IMR-90 (cell line): ENCODE results near the gene CGRRF1. TPM values are rescaled to one million over a fixed set of nuclear protein-coding genes. Genes with fewer than 3 reads are reported as not detected.

Source experiments
- ATAC-seq: fragments of 200-7000 bp; cut with Tn5 transposase; 2 replicates; pipeline ENCODE4 v1.9.1; 2020; ENCODE audit warnings: low read depth, mild to moderate bottlenecking, moderate library complexity
- BruUV-seq: library from RNA; stranded (reverse); fragments of 400-500 nt; replicated peaks from 2 replicates; lab custom pipeline; 2021; lab: Mats Ljungman, UMichigan
- CTCF ChIA-PET: fragments of 300-600 bp; formaldehyde crosslinking; extraction: SDS; loops from one replicate; lab custom pipeline; 2021; ENCODE audit warnings: antibody characterized with exemption; lab: Yijun Ruan, JAX
- POLR2A ChIA-PET: fragments of 300-600 bp; sonication (Branson Sonifier 250); formaldehyde crosslinking; loops from one replicate; lab custom pipeline; 2022; ENCODE audit warnings: antibody characterized with exemption; ENCODE audit not compliant: unreplicated experiment; lab: Charles Lee
- DNase-seq: peaks from one replicate; pipeline ENCODE4 v3.0.0; 2013
- H2AFZ ChIP-seq: replicated peaks from 2 replicates; pipeline ENCODE3; 2013; ENCODE audit warnings: low read length, mild to moderate bottlenecking; ENCODE audit not compliant: poor library complexity
- H2AK5ac ChIP-seq: 2 replicates; pipeline ENCODE4 v1.6.1; 2013; ENCODE audit warnings: low read depth, low read length, inconsistent platforms
- H2AK9ac ChIP-seq: replicated peaks from 2 replicates; pipeline ENCODE3; 2013; ENCODE audit warnings: mild to moderate bottlenecking, low read depth, low read length, moderate library complexity; ENCODE audit not compliant: poor library complexity
- H2BK120ac ChIP-seq: 2 replicates; pipeline ENCODE4 v1.6.1; 2013; ENCODE audit warnings: low read depth, low read length, inconsistent platforms
- H2BK15ac ChIP-seq: 3 replicates; pipeline ENCODE4 v1.6.1; 2013; ENCODE audit warnings: low read depth, low read length, inconsistent platforms
- H2BK20ac ChIP-seq: 2 replicates; pipeline ENCODE4 v1.6.1; 2013; ENCODE audit warnings: low read depth, mild to moderate bottlenecking, inconsistent platforms, low read length, moderate library complexity
- H2BK5ac ChIP-seq: 2 replicates; pipeline ENCODE4 v1.6.1; 2013; ENCODE audit warnings: mild to moderate bottlenecking, low read depth, low read length, inconsistent platforms; ENCODE audit not compliant: poor library complexity, severe bottlenecking
- H3K14ac ChIP-seq: replicated peaks from 2 replicates; pipeline ENCODE4 v1.6.1; 2013; ENCODE audit warnings: low read depth, low read length, inconsistent platforms
- H3K18ac ChIP-seq: 2 replicates; pipeline ENCODE4 v1.6.1; 2013; ENCODE audit warnings: low read depth, low read length, control low read depth
- H3K23ac ChIP-seq: 2 replicates; pipeline ENCODE4 v1.6.1; 2013; ENCODE audit warnings: low read depth, low read length, inconsistent platforms
- H3K27ac ChIP-seq: 2 replicates; pipeline ENCODE4 v1.5.1; 2013; ENCODE audit warnings: mild to moderate bottlenecking, control low read depth, low read length; ENCODE audit not compliant: insufficient read depth
- H3K27me3 ChIP-seq: 2 replicates; pipeline ENCODE4 v1.6.1; 2013; ENCODE audit warnings: low read length; ENCODE audit not compliant: control insufficient read depth, insufficient read depth
- H3K36me3 ChIP-seq: 2 replicates; pipeline ENCODE4 v1.6.1; 2013; ENCODE audit warnings: low read length, mixed read lengths; ENCODE audit not compliant: control insufficient read depth, insufficient read depth
- H3K4ac ChIP-seq: 2 replicates; pipeline ENCODE4 v1.6.1; 2013; ENCODE audit warnings: low read depth, low read length, inconsistent platforms
- H3K4me1 ChIP-seq: 2 replicates; pipeline ENCODE4 v1.6.1; 2013; ENCODE audit warnings: low read length, mixed read lengths; ENCODE audit not compliant: control insufficient read depth, insufficient read depth
- H3K4me2 ChIP-seq: 2 replicates; pipeline ENCODE4 v1.6.1; 2013; ENCODE audit warnings: low read depth, mild to moderate bottlenecking, control low read depth, low read length, moderate library complexity
- H3K4me3 ChIP-seq: 2 replicates; pipeline ENCODE4 v1.5.1; 2013; ENCODE audit warnings: low read depth, mild to moderate bottlenecking, control low read depth, low read length, moderate library complexity; ENCODE audit not compliant: insufficient read depth
- H3K56ac ChIP-seq: 2 replicates; pipeline ENCODE4 v1.6.1; 2013; ENCODE audit warnings: low read length, inconsistent platforms; ENCODE audit not compliant: insufficient read depth; ENCODE audit errors: extremely low read depth
- H3K79me1 ChIP-seq, 2 experiments: 2 replicates each; pipeline ENCODE4 v1.6.1; 2013; ENCODE audit warnings: low read length in 2 of 2, inconsistent platforms in 1 of 2, low read depth in 1 of 2
- H3K9ac ChIP-seq: 2 replicates; pipeline ENCODE4 v1.6.1; 2013; ENCODE audit warnings: low read depth, low read length, control low read depth
- H3K9me1 ChIP-seq: 2 replicates; pipeline ENCODE4 v1.6.1; 2013; ENCODE audit warnings: low read length, inconsistent platforms; ENCODE audit not compliant: insufficient read depth
- H3K9me3 ChIP-seq: 2 replicates; pipeline ENCODE4 v1.6.1; 2013; ENCODE audit warnings: low read length; ENCODE audit not compliant: control insufficient read depth, insufficient read depth
- H4K20me1 ChIP-seq: 2 replicates; pipeline ENCODE4 v1.6.1; 2013; ENCODE audit warnings: low read length, inconsistent platforms; ENCODE audit not compliant: insufficient read depth
- H4K5ac ChIP-seq: 2 replicates; pipeline ENCODE4 v1.6.1; 2013; ENCODE audit warnings: mild to moderate bottlenecking, low read depth, low read length, control low read depth
- H4K8ac ChIP-seq, 2 experiments: 2 replicates each; pipeline ENCODE4 v1.6.1; 2013; ENCODE audit warnings: low read depth in 2 of 2, low read length in 2 of 2, control low read depth in 1 of 2, inconsistent platforms in 1 of 2
- H4K91ac ChIP-seq: 2 replicates; pipeline ENCODE4 v1.6.1; 2013; ENCODE audit warnings: low read depth, low read length, inconsistent platforms; ENCODE audit not compliant: insufficient read depth
- BHLHE40 ChIP-seq: fragments of 150-350 bp; IDR thresholded peaks from 2 replicates; pipeline ENCODE4 v1.6.1; 2016; ENCODE audit warnings: mild to moderate bottlenecking, low read depth, low read length
- CEBPB ChIP-seq: IDR thresholded peaks from 2 replicates; pipeline ENCODE4 v1.6.1; 2012; ENCODE audit warnings: low read depth, low read length, improper control_type of control experiment
- CHD1 ChIP-seq: IDR thresholded peaks from 2 replicates; pipeline ENCODE4 v1.6.1; 2012; ENCODE audit warnings: low read depth, low read length, improper control_type of control experiment
- ELK1 ChIP-seq: fragments of 150-350 bp; IDR thresholded peaks from 2 replicates; pipeline ENCODE4 v1.6.1; 2016; ENCODE audit warnings: low read depth, mild to moderate bottlenecking, low read length, moderate library complexity, borderline replicate concordance
- FOS ChIP-seq: fragments of 150-350 bp; IDR thresholded peaks from 2 replicates; pipeline ENCODE4 v1.6.1; 2016; ENCODE audit warnings: low read depth, low read length
- MAFK ChIP-seq: IDR thresholded peaks from 2 replicates; pipeline ENCODE4 v1.6.1; 2012; ENCODE audit warnings: low read depth, low read length, improper control_type of control experiment
- MAZ ChIP-seq: IDR thresholded peaks from 2 replicates; pipeline ENCODE4 v1.6.1; 2012; ENCODE audit warnings: low read depth, mild to moderate bottlenecking, low read length, improper control_type of control experiment, moderate library complexity, borderline replicate concordance
- MXI1 ChIP-seq: IDR thresholded peaks from 2 replicates; pipeline ENCODE4 v1.6.1; 2012; ENCODE audit warnings: low read depth, mild to moderate bottlenecking, low read length, moderate library complexity, borderline replicate concordance
- NFE2L2 ChIP-seq: fragments of 150-350 bp; IDR thresholded peaks from 2 replicates; pipeline ENCODE4 v1.6.1; 2016; ENCODE audit warnings: low read depth, mild to moderate bottlenecking, low read length
- POLR2A ChIP-seq: IDR thresholded peaks from 2 replicates; pipeline ENCODE4 v1.6.1; 2012; ENCODE audit warnings: mild to moderate bottlenecking, low read depth, low read length
- RAD21 ChIP-seq: IDR thresholded peaks from 2 replicates; pipeline ENCODE4 v1.6.1; 2012; ENCODE audit warnings: low read length, improper control_type of control experiment
- RCOR1 ChIP-seq: IDR thresholded peaks from 2 replicates; pipeline ENCODE4 v1.6.1; 2012; ENCODE audit warnings: mild to moderate bottlenecking, low read length, improper control_type of control experiment; ENCODE audit not compliant: insufficient replicate concordance
- RFX5 ChIP-seq: IDR thresholded peaks from 2 replicates; pipeline ENCODE4 v1.8.0; 2012; ENCODE audit warnings: low read depth, mild to moderate bottlenecking, low read length, moderate library complexity
- SMC3 ChIP-seq: fragments of 150-350 bp; IDR thresholded peaks from 2 replicates; pipeline ENCODE4 v1.6.1; 2016; ENCODE audit warnings: low read depth, mild to moderate bottlenecking, antibody characterized with exemption, low read length, moderate library complexity
- WGBS, 2 experiments: methylation state at CpG; one replicate each; pipeline versions ENCODE4 v1.1.5 to v1.1.7; 2013; ENCODE audit warnings: missing lambda C conversion rate in 2 of 2; ENCODE audit not compliant: insufficient read length in 1 of 2; ENCODE audit errors: extremely low coverage in 2 of 2; 5-methylcytosine and 5-hydroxymethylcytosine counted together
- dilution Hi-C: fragments of 300-500 bp; cut with HindIII; formaldehyde crosslinking; loops from one replicate; pipeline ENCODE4 v1.14.3; 2018; ENCODE audit warnings: low sequenced_read_pairs; ENCODE audit not compliant: unreplicated experiment
- in situ Hi-C: fragments of 300-500 bp; cut with MboI; formaldehyde crosslinking; loops from 3 replicates; pipeline ENCODE4 v1.14.3; 2019; ENCODE audit warnings: low sequenced_read_pairs, inconsistent platforms, mixed read lengths
- intact Hi-C: fragments of 100-400 bp; cut with micrococcal nuclease; formaldehyde crosslinking; loops from 2 replicates; pipeline ENCODE4 v1.10.0; 2022
- polyA plus RNA-seq, 3 experiments: library from polyadenylated mRNA; depleted of rRNA; stranded (reverse); fragments of >200 nt; gene quantifications; 2 replicates each; pipeline ENCODE4 v1.2.3, GENCODE V29; 2012; ENCODE audit warnings: low replicate concordance in 1 of 3
- total RNA-seq: library from RNA; depleted of rRNA; stranded (reverse); fragments of >200 nt; gene quantifications from 2 replicates; pipeline ENCODE4 v1.2.3, GENCODE V29; 2012
- TF ChIP-seq, protein P1 (sequence below): conservative IDR thresholded peaks from 2 replicates; pipeline ENCODE4 v1.5.1; 2012; ENCODE audit warnings: mild to moderate bottlenecking, low read depth, low read length, improper control_type of control experiment
- TF ChIP-seq, protein P2 (sequence below): fragments of 150-350 bp; IDR thresholded peaks from 2 replicates; pipeline ENCODE4 v1.6.1; 2017; ENCODE audit warnings: mild to moderate bottlenecking, antibody characterized with exemption, low read length, low read depth

Gene CGRRF1
- total and polyA plus RNA-seq, 2 of the 4 experiments (the other 2 are of a cell fraction), result 6.0 to 13.8 TPM

- H3K4me3 ChIP-seq, result no peak overlapping the region
- ChIA-PET CTCF (interaction anchor here (1.0 kb wide), 1 partner anchor 302 kb away, joined by 3 read pairs; no protein-coding TSS in a partner anchor), POLR2A (no interaction called here)
- 0 out of 3 replicates have a peak overlapping the region, but pooled peaks have one; percentile 3 for H2BK15ac ChIP-seq
- H2AK5ac ChIP-seq, result no peak overlapping the region
- peaks cover 3% of the 10 kb centered on the region for H3K27me3 ChIP-seq
- no peak overlapping the region for H3K9ac ChIP-seq
- DNase-seq (peak; percentile 47), ATAC-seq (peak; percentile 82)
- H3K79me1 ChIP-seq, result no peaks in the 10 kb centered on the region
- no peak overlapping the region for H3K4ac ChIP-seq
- H3K9me3 ChIP-seq, result no peaks in the 10 kb centered on the region
- H3K18ac ChIP-seq, result no peak overlapping the region
- BruUV-seq, result no TSS peak
- 0 out of 2 replicates have a peak overlapping the region, but pooled peaks have one; percentile 30 for H4K5ac ChIP-seq
- H2BK120ac ChIP-seq, result no peak overlapping the region
- peaks cover 1% of the 10 kb centered on the region; the same call in 1 of the 2 replicates for H3K4me1 ChIP-seq
- H3K36me3 ChIP-seq, result no peaks in the 10 kb centered on the region
- H2AFZ ChIP-seq, result peak overlapping the region; percentile 77
- no peak overlapping the region for H4K91ac ChIP-seq
- H3K14ac ChIP-seq, result 0 out of 2 replicates have a peak overlapping the region, but pooled peaks have one; percentile 24
- no peak overlapping the region for H3K27ac ChIP-seq
- no peaks in the 10 kb centered on the region for H3K9me1 ChIP-seq
- H2AK9ac ChIP-seq, result no peak overlapping the region
- WGBS, 2 experiments, result no CpG with 5 or more reads among the region's 3 CpGs
- 0 out of 2 replicates have a peak overlapping the region, but pooled peaks have one; percentile 32 for H2BK20ac ChIP-seq
- H4K20me1 ChIP-seq, result no peaks in the 10 kb centered on the region; the same call in 1 of the 2 replicates
- dilution Hi-C loops, result no loop called here
- H3K56ac ChIP-seq, result no peak overlapping the region
- in situ Hi-C loops, result no loop called here
- no peak overlapping the region for H3K23ac ChIP-seq
- H2BK5ac ChIP-seq, result no peak overlapping the region
- H3K4me2 ChIP-seq, result no peak overlapping the region; the same call in 1 of the 2 replicates
- peak overlapping the region in 1 of 2 experiments; percentile 90; a peak in 2 of 4 replicates for H4K8ac ChIP-seq
- TF ChIP-seq MAFK (no peak), BHLHE40 (no peak), CEBPB (no peak), NFE2L2 (no peak), ELK1 (no peak), CHD1 (no peak), MXI1 (no peak), RAD21 (peak; percentile 55), MAZ (no peak), RCOR1 (no peak), RFX5 (no peak), FOS (no peak), SMC3 (peak; percentile 39; the same call in 1 of the 2 replicates), POLR2A (no peak)
- TF ChIP-seq, protein P1, sequence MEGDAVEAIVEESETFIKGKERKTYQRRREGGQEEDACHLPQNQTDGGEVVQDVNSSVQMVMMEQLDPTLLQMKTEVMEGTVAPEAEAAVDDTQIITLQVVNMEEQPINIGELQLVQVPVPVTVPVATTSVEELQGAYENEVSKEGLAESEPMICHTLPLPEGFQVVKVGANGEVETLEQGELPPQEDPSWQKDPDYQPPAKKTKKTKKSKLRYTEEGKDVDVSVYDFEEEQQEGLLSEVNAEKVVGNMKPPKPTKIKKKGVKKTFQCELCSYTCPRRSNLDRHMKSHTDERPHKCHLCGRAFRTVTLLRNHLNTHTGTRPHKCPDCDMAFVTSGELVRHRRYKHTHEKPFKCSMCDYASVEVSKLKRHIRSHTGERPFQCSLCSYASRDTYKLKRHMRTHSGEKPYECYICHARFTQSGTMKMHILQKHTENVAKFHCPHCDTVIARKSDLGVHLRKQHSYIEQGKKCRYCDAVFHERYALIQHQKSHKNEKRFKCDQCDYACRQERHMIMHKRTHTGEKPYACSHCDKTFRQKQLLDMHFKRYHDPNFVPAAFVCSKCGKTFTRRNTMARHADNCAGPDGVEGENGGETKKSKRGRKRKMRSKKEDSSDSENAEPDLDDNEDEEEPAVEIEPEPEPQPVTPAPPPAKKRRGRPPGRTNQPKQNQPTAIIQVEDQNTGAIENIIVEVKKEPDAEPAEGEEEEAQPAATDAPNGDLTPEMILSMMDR, result peak; percentile 52
- TF ChIP-seq, protein P2, sequence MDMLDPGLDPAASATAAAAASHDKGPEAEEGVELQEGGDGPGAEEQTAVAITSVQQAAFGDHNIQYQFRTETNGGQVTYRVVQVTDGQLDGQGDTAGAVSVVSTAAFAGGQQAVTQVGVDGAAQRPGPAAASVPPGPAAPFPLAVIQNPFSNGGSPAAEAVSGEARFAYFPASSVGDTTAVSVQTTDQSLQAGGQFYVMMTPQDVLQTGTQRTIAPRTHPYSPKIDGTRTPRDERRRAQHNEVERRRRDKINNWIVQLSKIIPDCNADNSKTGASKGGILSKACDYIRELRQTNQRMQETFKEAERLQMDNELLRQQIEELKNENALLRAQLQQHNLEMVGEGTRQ, result no peak
- intact Hi-C loops, result loop anchor here (2.0 kb wide), 1 partner anchor 269 kb away; no protein-coding TSS in a partner anchor
Measured at GRCh38 chr14:54503486-54503885, 6.2 kb upstream of the CGRRF1 start.
